Kidney (tissue), 14 donors: Measurements from ENCODE around the gene SAMD4A. TPM values are rescaled to one million over a fixed set of nuclear protein-coding genes. Genes with fewer than 3 reads are reported as not detected.

Experiments used
- DNase-seq, 5 donors: peaks; one replicate each; pipeline ENCODE4 v3.0.0-alpha.2; 2013 to 2020
- FAIRE-seq: peaks from 2 replicates; lab custom pipeline; 2012; peaks lifted over from hg19 to GRCh38; lab: Jason Lieb, UNC
- H3K27ac ChIP-seq, 2 donors: one replicate each; pipeline ENCODE4 v1.7.0; 2013; ENCODE audit warnings: low read depth in 2 of 2, low read length in 2 of 2, inconsistent platforms in 1 of 2
- H3K27me3 ChIP-seq: one replicate; pipeline ENCODE4 v1.7.1; 2013; ENCODE audit warnings: low read length, inconsistent platforms; ENCODE audit not compliant: control insufficient read depth, insufficient read depth
- H3K36me3 ChIP-seq, 3 donors: one replicate each; pipeline versions ENCODE4 v1.7.0 to v1.7.1; 2013; ENCODE audit warnings: low read length in 3 of 3, control low read depth in 1 of 3, inconsistent platforms in 1 of 3; ENCODE audit not compliant: insufficient read depth in 3 of 3, control insufficient read depth in 2 of 3
- H3K4me1 ChIP-seq, 3 donors: one replicate each; pipeline versions ENCODE4 v1.7.0 to v1.7.1; 2013; ENCODE audit warnings: low read length in 3 of 3, inconsistent platforms in 1 of 3, low read depth in 1 of 3; ENCODE audit not compliant: control insufficient read depth in 2 of 3, insufficient read depth in 2 of 3
- H3K4me3 ChIP-seq, 3 donors: one replicate each; pipeline versions ENCODE4 v1.7.0 to v1.8.1; 2013; ENCODE audit warnings: low read length in 3 of 3, control low read depth in 1 of 3, inconsistent platforms in 1 of 3
- H3K9ac ChIP-seq, 3 donors: one replicate each; pipeline versions ENCODE4 v1.7.0 to v1.7.1; 2013; ENCODE audit warnings: low read length in 3 of 3, control low read depth in 1 of 3, inconsistent platforms in 1 of 3
- H3K9me3 ChIP-seq, 3 donors: one replicate each; pipeline versions ENCODE4 v1.7.0 to v1.7.1; 2013; ENCODE audit warnings: low read length in 3 of 3, control low read depth in 1 of 3, inconsistent platforms in 1 of 3; ENCODE audit not compliant: control insufficient read depth in 2 of 3, insufficient read depth in 1 of 3
- CTCF ChIP-seq: IDR thresholded peaks from 3 replicates; pipeline ENCODE4 v1.5.1; 2012; ENCODE audit warnings: mild to moderate bottlenecking, moderate library complexity, borderline replicate concordance; ENCODE audit not compliant: insufficient read depth; ENCODE audit errors: extremely low read depth
- intact Hi-C: fragments of 100-400 bp; cut with DNase I; formaldehyde crosslinking; loops from one replicate; pipeline ENCODE4 v1.11.1; 2022
- polyA plus RNA-seq: library from polyadenylated mRNA; stranded (reverse); fragments of 350-450 nt; fragmentation: Illumina TruSeq; extraction: RNeasy Lipid Tissue Mini Kit (QIAGEN cat#74804); gene quantifications from one replicate; pipeline ENCODE4 v1.2.3, GENCODE V29; 2014; ENCODE audit warnings: low read depth, low replicate concordance; ENCODE audit not compliant: insufficient read depth
- total RNA-seq: library from RNA; stranded (reverse); fragmentation: NEBNext Ultra II Directional; extraction: Animal tissue kit (Norgen Biotek cat#: 25700); gene quantifications from one replicate; pipeline ENCODE4 v1.2.1, GENCODE V29; 2021
- donor health status: control.
- donor health status: control.
- donor health status: control.
- donor health status: control.
- donor health status: control.
- donor health status: DM: yes; HTN: yes; CAD: no.
- donor health status: Normal renal cell carcinoma (clear cell type).

The SAMD4A gene
- total and polyA plus RNA-seq, 2 donors from 2014 or later = 7.4 to 46.5 TPM

- no peak for FAIRE-seq
- no peak for DNase-seq
- Histone ChIP-seq H3K27me3 (no peaks in the 10 kb centered on the region), H3K9ac (no peak overlapping the region), H3K36me3 (no peaks in the 10 kb centered on the region), H3K27ac (no peak overlapping the region), H3K4me3 (no peak overlapping the region), H3K4me1 (no peaks in the 10 kb centered on the region), H3K9me3 (no peaks in the 10 kb centered on the region)
- no peak for TF ChIP-seq CTCF
- intact Hi-C loops = no loop called here
Observed at GRCh38 chr14:54643696-54644176, 76.8 kb downstream of the SAMD4A start.

GRCh38 chr14:54645639-54646038 is 78.7 kb downstream of the SAMD4A start:
- Histone ChIP-seq H3K27ac (no peak overlapping the region), H3K27me3 (no peaks in the 10 kb centered on the region), H3K4me3 (no peak overlapping the region), H3K9me3 (no peaks in the 10 kb centered on the region), H3K36me3 (no peaks in the 10 kb centered on the region), H3K9ac (no peak overlapping the region), H3K4me1 (peaks cover 0 to 9% (median 5%) of the 10 kb centered on the region in 3 donors)
- intact Hi-C loops = no loop called here
- no peak for FAIRE-seq
- TF ChIP-seq CTCF = no peak
- DNase-seq = no peak

- H3K4me3 ChIP-seq = no peak overlapping the region
- H3K4me1 ChIP-seq = peaks cover 0 to 19% (median 5%) of the 10 kb centered on the region in 3 donors
- H3K36me3 ChIP-seq = no peaks in the 10 kb centered on the region
- DNase-seq (no peak), FAIRE-seq (no peak)
- intact Hi-C loops = no loop called here
- no peaks in the 10 kb centered on the region for H3K27me3 ChIP-seq
- no peak overlapping the region for H3K9ac ChIP-seq
- H3K27ac ChIP-seq = no peak overlapping the region
- no peaks in the 10 kb centered on the region for H3K9me3 ChIP-seq
- TF ChIP-seq CTCF = no peak
Observed at GRCh38 chr14:54646626-54647025, 79.7 kb downstream of the SAMD4A start.

- H3K9me3 ChIP-seq = no peaks in the 10 kb centered on the region
- no peak overlapping the region for H3K9ac ChIP-seq
- no peak overlapping the region for H3K4me3 ChIP-seq
- no peaks in the 10 kb centered on the region for H3K36me3 ChIP-seq
- H3K4me1 ChIP-seq = peaks cover 0 to 23% (median 10%) of the 10 kb centered on the region in 3 donors
- DNase-seq (no peak), FAIRE-seq (no peak)
- intact Hi-C loops = no loop called here
- no peaks in the 10 kb centered on the region for H3K27me3 ChIP-seq
- TF ChIP-seq CTCF = no peak
- no peak overlapping the region for H3K27ac ChIP-seq
Observed at GRCh38 chr14:54647378-54647777, 80.5 kb downstream of the SAMD4A start.
